Chondrocyte (in vitro differentiated cells): ENCODE results near the gene KIF3B. TPM values are rescaled to one million over a fixed set of nuclear protein-coding genes. Genes with fewer than 3 reads are reported as not detected.
"Not testable (repeated sequence)": the region's sequence is repeated elsewhere in the genome, so short reads cannot be mapped to it uniquely, and the experiment has no call there.

ENCODE experiments used
- DNase-seq: peaks from one replicate; pipeline ENCODE4 v3.0.0; 2021; ENCODE audit warnings: mixed read lengths, low spot score
- H3K27ac Mint-ChIP-seq: one replicate; pipeline ENCODE4 v1.8.0; 2021; ENCODE audit warnings: mild to moderate bottlenecking, moderate library complexity, mixed read lengths; ENCODE audit not compliant: unreplicated experiment
- H3K27me3 Mint-ChIP-seq: 2 replicates; pipeline ENCODE4 v1.8.0; 2021; ENCODE audit warnings: low read depth, mixed read lengths
- H3K36me3 Mint-ChIP-seq: 2 replicates; pipeline ENCODE4 v1.8.0; 2021; ENCODE audit warnings: low read depth, mixed read lengths
- H3K4me1 Mint-ChIP-seq: 2 replicates; pipeline ENCODE4 v1.8.0; 2021; ENCODE audit warnings: low read depth, mild to moderate bottlenecking, mixed read lengths
- H3K4me3 Mint-ChIP-seq: one replicate; pipeline ENCODE4 v1.8.0; 2021; ENCODE audit warnings: mild to moderate bottlenecking, moderate library complexity, mixed read lengths; ENCODE audit not compliant: unreplicated experiment
- H3K9me3 Mint-ChIP-seq: 2 replicates; pipeline ENCODE4 v1.8.0; 2021; ENCODE audit warnings: low read depth, mixed read lengths
- CTCF ChIP-seq: fragments of 200-600 bp; sonication (generic); IDR thresholded peaks from 2 replicates; pipeline ENCODE4 v1.5.0; 2021; ENCODE audit warnings: antibody characterized with exemption, mild to moderate bottlenecking, moderate library complexity
- total RNA-seq: library from RNA; stranded (reverse); gene quantifications from 3 replicates; pipeline ENCODE4 v1.2.1, GENCODE V29; 2021

Gene KIF3B
- total RNA-seq, 1 donor from 2014 or later = 35.5 TPM

GRCh38 chr20:32285082-32285620 lies 7.7 kb downstream of the KIF3B start:
- H3K4me3 Mint-ChIP-seq = no peak overlapping the region

GRCh38 chr20:32285621-32286371 lies 8.3 kb downstream of the KIF3B start:
- Mint-ChIP-seq H3K27ac (no peak overlapping the region), H3K9me3 (no peaks in the 10 kb centered on the region), H3K36me3 (peaks cover 5% of the 10 kb centered on the region), H3K4me3 (no peak overlapping the region), H3K4me1 (peaks cover 9% of the 10 kb centered on the region), H3K27me3 (no peaks in the 10 kb centered on the region)
- no peak for TF ChIP-seq CTCF
- no peak for DNase-seq

More at GRCh38 chr20:32285082-32285620, 7.7 kb downstream of the KIF3B start:
- peaks cover 5% of the 10 kb centered on the region for H3K36me3 Mint-ChIP-seq
- H3K27ac Mint-ChIP-seq = no peak overlapping the region
- no peak for TF ChIP-seq CTCF
- H3K27me3 Mint-ChIP-seq = no peaks in the 10 kb centered on the region
- no peak for DNase-seq
- H3K9me3 Mint-ChIP-seq = no peaks in the 10 kb centered on the region
- H3K4me1 Mint-ChIP-seq = peaks cover 9% of the 10 kb centered on the region

DNA sequence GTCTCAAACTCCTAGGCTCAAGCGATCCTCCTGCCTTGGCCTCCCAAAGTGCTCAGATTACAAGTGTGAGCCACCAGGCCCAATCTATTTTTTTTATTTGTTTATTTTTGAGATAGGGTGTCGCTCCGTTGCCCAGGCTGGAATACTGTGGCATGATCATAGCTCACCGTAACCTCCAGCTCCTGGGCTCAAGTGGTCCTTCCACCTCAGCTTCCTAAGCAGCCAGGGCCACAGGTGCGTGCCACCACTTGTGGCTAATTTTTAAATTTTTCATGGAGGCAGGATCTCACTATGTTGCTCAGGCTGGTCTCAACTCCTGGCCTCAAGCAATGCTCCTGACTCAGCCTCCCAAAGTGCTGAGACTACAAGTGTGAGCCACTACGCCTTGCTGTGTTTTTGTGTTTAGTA lies 9.8 kb downstream of the KIF3B start:
- Mint-ChIP-seq H3K9me3 (no peaks in the 10 kb centered on the region), H3K4me1 (peaks cover 9% of the 10 kb centered on the region), H3K36me3 (no peaks in the 10 kb centered on the region), H3K27me3 (no peaks in the 10 kb centered on the region), H3K4me3 (no peak overlapping the region), H3K27ac (no peak overlapping the region)
- no peak for TF ChIP-seq CTCF
- DNase-seq = no peak

- DNase-seq = no peak
- Mint-ChIP-seq H3K27me3 (no peaks in the 10 kb centered on the region), H3K9me3 (no peaks in the 10 kb centered on the region), H3K36me3 (no peaks in the 10 kb centered on the region), H3K4me1 (peaks cover 9% of the 10 kb centered on the region), H3K27ac (no peak overlapping the region), H3K4me3 (no peak overlapping the region)
- no peak for TF ChIP-seq CTCF
These were observed 10.9 kb downstream of the KIF3B start for GRCh38 chr20:32288225-32288849.

DNA sequence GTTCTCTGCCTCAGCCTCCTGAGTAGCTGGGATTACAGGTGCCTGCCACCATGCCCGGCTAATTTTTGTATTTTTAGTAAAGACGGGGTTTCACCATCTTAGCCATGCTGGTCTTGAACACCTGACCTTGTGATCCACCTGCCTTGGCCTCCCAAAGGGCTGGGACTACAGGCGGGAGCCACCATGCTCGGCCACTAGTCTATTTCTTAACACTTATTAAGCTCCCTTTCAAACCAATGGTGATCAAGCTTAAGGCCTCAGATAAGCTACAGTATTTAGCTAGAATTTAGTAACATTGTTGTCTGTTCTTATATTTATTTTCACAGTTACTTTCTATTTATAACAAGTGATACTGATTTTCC lies 11.8 kb downstream of the KIF3B start:
- H3K4me1 Mint-ChIP-seq, H3K36me3 Mint-ChIP-seq, H3K9me3 Mint-ChIP-seq, H3K4me3 Mint-ChIP-seq, H3K27me3 Mint-ChIP-seq: not testable (repeated sequence)
- peak overlapping the region; percentile 45 for H3K27ac Mint-ChIP-seq
- DNase-seq = peak; percentile 4
